GM18520 (cell line): ENCODE results near the gene PPP1R2B.

ENCODE experiments used
- ATAC-seq: cut with Tn5 transposase; IDR thresholded peaks from one replicate; pipeline ENCODE4 v1.9.1; 2021; ENCODE audit not compliant: unreplicated experiment

The PPP1R2B gene

GRCh38 chr5:156871212-156871611 lies 21.1 kb downstream of the PPP1R2B start:
- no peak for ATAC-seq

- ATAC-seq = peak; percentile 89
These were observed 29.7 kb downstream of the PPP1R2B start for GRCh38 chr5:156879665-156880285.

DNA sequence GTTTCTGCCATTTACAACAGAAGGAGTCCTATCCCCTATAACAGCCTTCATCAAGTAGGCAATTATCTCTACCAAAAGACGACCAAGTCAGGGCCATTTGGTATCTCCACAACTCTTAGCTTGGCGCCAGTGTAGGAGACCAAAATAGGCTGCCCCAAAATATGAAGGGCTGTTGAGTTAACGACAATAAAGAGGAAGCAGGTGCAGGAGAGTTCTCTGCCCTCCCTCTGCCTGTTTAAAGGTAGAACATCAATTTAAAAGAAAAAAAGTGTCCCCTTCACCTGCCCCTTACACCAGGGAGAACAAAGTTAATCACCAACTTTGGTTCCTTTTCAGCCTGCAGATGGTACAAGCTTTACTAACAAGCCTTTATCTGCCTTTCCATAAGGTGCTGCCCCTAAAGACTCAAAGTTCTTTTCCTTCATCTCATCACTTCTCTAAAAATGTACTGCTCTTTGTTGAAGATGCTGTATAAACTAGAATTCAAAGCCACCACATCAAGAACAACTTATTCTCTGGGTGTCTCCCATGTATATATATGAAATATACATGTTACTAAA lies 33.3 kb downstream of the PPP1R2B start:
- ATAC-seq = no peak

GRCh38 chr5:156888520-156888919 lies 38.4 kb downstream of the PPP1R2B start:
- ATAC-seq = no peak

- no peak for ATAC-seq
These were observed 42.1 kb downstream of the PPP1R2B start for GRCh38 chr5:156892223-156892622.

DNA sequence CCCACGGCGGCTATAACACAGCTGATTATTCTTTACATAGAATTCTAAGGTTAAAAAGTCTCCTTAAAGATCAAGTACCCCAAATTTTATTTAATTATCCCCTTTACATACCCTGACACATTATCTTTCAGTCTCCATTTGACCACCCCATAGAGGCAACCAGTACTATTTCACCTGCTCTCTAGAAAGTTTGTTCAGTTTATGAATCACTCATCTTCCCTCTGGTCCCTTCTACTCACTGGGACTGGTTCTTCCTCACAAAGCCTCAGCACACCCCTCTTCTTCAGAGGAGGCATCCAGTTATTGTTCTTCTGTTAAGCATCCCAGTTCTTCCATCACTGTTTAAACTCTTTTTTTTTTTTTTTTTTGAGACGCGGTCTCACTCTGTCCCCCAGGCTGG lies 42.8 kb downstream of the PPP1R2B start:
- no peak for ATAC-seq

- peak; percentile 58 for ATAC-seq
These were observed 43.4 kb downstream of the PPP1R2B start for GRCh38 chr5:156893517-156893916.

- no peak for ATAC-seq
These were observed 46.5 kb downstream of the PPP1R2B start for GRCh38 chr5:156896546-156896945.
